GM12878 (cell line): Measurements from ENCODE around the gene CDKL4. TPM values are rescaled to one million over a fixed set of nuclear protein-coding genes. Genes with fewer than 3 reads are reported as not detected.

ENCODE experiments used
- ATAC-seq: fragments of 200-7000 bp; cut with Tn5 transposase; 3 replicates; pipeline ENCODE4 v1.9.1; 2020; ENCODE audit warnings: mild to moderate bottlenecking, moderate library complexity
- Bru-seq: library from RNA; stranded (reverse); fragments of 400-500 nt; gene quantifications from one replicate; lab custom pipeline; 2021; lab: Mats Ljungman, UMichigan
- BruChase-seq, 2 experiments: library from RNA; stranded (reverse); fragments of 400-500 nt; gene quantifications; one replicate each; lab custom pipeline; 2021; lab: Mats Ljungman, UMichigan
- BruUV-seq: library from RNA; stranded (reverse); fragments of 400-500 nt; replicated peaks from 2 replicates; lab custom pipeline; 2021; lab: Mats Ljungman, UMichigan
- CTCF ChIA-PET: fragments of 300-600 bp; sonication (Branson Sonifier 250); formaldehyde crosslinking; extraction: SDS; loops from one replicate; lab custom pipeline; 2021; ENCODE audit warnings: inconsistent platforms; lab: Yijun Ruan, JAX
- POLR2A ChIA-PET: fragments of 350-600 bp; formaldehyde crosslinking; extraction: SDS; loops from one replicate; lab custom pipeline; 2021; ENCODE audit warnings: inconsistent platforms; lab: Charles Lee
- RAD21 ChIA-PET: fragments of 300-600 bp; sonication (Branson Sonifier 250); formaldehyde crosslinking; loops from one replicate; lab custom pipeline; 2023; ENCODE audit warnings: antibody characterized with exemption; ENCODE audit not compliant: unreplicated experiment; lab: Charles Lee
- SMC1A ChIA-PET: fragments of 300-600 bp; sonication (Branson Sonifier 250); formaldehyde crosslinking; loops from one replicate; lab custom pipeline; 2023; ENCODE audit not compliant: unreplicated experiment, uncharacterized antibody; lab: Charles Lee
- DNase-seq: peaks from one replicate; pipeline ENCODE4 v3.0.0-alpha.2; 2011; ENCODE audit warnings: low read depth, low spot score
- FAIRE-seq: peaks from 3 replicates; lab custom pipeline; 2011; peaks lifted over from hg19 to GRCh38; lab: Jason Lieb, UNC
- H2AFZ ChIP-seq: 2 replicates; pipeline ENCODE4 v1.6.0; 2011; ENCODE audit warnings: low read depth, low read length, control low read depth; ENCODE audit not compliant: control insufficient read depth
- H3K27ac ChIP-seq: 2 replicates; pipeline ENCODE4 v1.5.1; 2011; ENCODE audit warnings: control low read depth; ENCODE audit not compliant: control insufficient read depth, insufficient read depth
- H3K27me3 ChIP-seq, 2 experiments: replicated peaks in 1 of 2; 2 replicates each; pipeline versions ENCODE4 v1.6.0 to v1.6.1; 2011; ENCODE audit warnings: low read length in 1 of 2; ENCODE audit not compliant: control insufficient read depth in 2 of 2, insufficient read depth in 2 of 2
- H3K36me3 ChIP-seq, 2 experiments: 2 replicates each; pipeline ENCODE4 v1.5.1; 2011; ENCODE audit warnings: low read length in 1 of 2; ENCODE audit not compliant: control insufficient read depth in 2 of 2, insufficient read depth in 2 of 2
- H3K4me1 ChIP-seq: 2 replicates; pipeline ENCODE4 v1.6.1; 2011; ENCODE audit warnings: mild to moderate bottlenecking, low read length, moderate library complexity, mixed read lengths; ENCODE audit not compliant: control insufficient read depth, insufficient read depth
- H3K4me2 ChIP-seq: 2 replicates; pipeline ENCODE4 v1.6.0; 2011; ENCODE audit warnings: control low read depth; ENCODE audit not compliant: control insufficient read depth, insufficient read depth
- H3K4me3 ChIP-seq: fragments of 200-600 bp; sonication (generic); 2 replicates; pipeline ENCODE4 v1.5.1; 2016
- H3K79me2 ChIP-seq: 2 replicates; pipeline ENCODE4 v1.6.0; 2011; ENCODE audit warnings: low read length; ENCODE audit not compliant: control insufficient read depth, insufficient read depth
- H3K9ac ChIP-seq: 2 replicates; pipeline ENCODE4 v1.8.0; 2011; ENCODE audit warnings: low read length, control low read depth, mixed read lengths; ENCODE audit not compliant: control insufficient read depth, insufficient read depth
- H3K9me3 ChIP-seq: replicated peaks from 3 replicates; pipeline ENCODE4 v1.5.1; 2011; ENCODE audit warnings: mild to moderate bottlenecking, low read length; ENCODE audit not compliant: control insufficient read depth, insufficient read depth
- H4K20me1 ChIP-seq: 2 replicates; pipeline ENCODE4 v1.6.0; 2011; ENCODE audit not compliant: control insufficient read depth, insufficient read depth
- CEBPB ChIP-seq, 2 experiments: fragments of 150-350 bp in 1 of 2; IDR thresholded peaks; 2 replicates each; pipeline ENCODE4 v1.6.1; 2012 to 2014; ENCODE audit warnings: low read depth in 2 of 2, low read length in 2 of 2, borderline replicate concordance in 1 of 2, inconsistent platforms in 1 of 2
- CHD1 ChIP-seq: IDR thresholded peaks from 2 replicates; pipeline ENCODE4 v1.6.1; 2012; ENCODE audit warnings: low read depth, low read length, improper control_type of control experiment
- FOXM1 ChIP-seq: IDR thresholded peaks from 2 replicates; pipeline ENCODE4 v1.6.1; 2012; ENCODE audit warnings: low read depth, mild to moderate bottlenecking, inconsistent platforms, low read length, moderate library complexity
- GATAD2B ChIP-seq: fragments of 450-650 bp; conservative IDR thresholded peaks from 2 replicates; pipeline ENCODE4 v1.6.1; 2017; ENCODE audit warnings: low read depth, mild to moderate bottlenecking, moderate library complexity
- IRF4 ChIP-seq: IDR thresholded peaks from 2 replicates; pipeline ENCODE4 v1.6.1; 2011; ENCODE audit warnings: low read depth, low read length
- MTA2 ChIP-seq: fragments of 450-650 bp; IDR thresholded peaks from 2 replicates; pipeline ENCODE4 v1.6.1; 2016; ENCODE audit warnings: low read depth, mild to moderate bottlenecking, moderate library complexity
- MYB ChIP-seq: fragments of 150-350 bp; IDR thresholded peaks from 2 replicates; pipeline ENCODE4 v1.6.1; 2014; ENCODE audit warnings: mild to moderate bottlenecking, low read depth, low read length, borderline replicate concordance
- RAD51 ChIP-seq: fragments of 450-650 bp; IDR thresholded peaks from 2 replicates; pipeline ENCODE4 v1.6.1; 2016; ENCODE audit warnings: moderate library complexity, mild to moderate bottlenecking, inconsistent platforms
- SPI1 ChIP-seq: IDR thresholded peaks from 2 replicates; pipeline ENCODE4 v1.6.1; 2011; ENCODE audit warnings: low read depth, mild to moderate bottlenecking, low read length, moderate library complexity, borderline replicate concordance; ENCODE audit not compliant: insufficient read depth
- TAF1 ChIP-seq: IDR thresholded peaks from 2 replicates; pipeline ENCODE4 v1.6.1; 2011; ENCODE audit warnings: mild to moderate bottlenecking, low read depth, low read length, borderline replicate concordance
- ZNF622 ChIP-seq: fragments of 450-650 bp; IDR thresholded peaks from 2 replicates; pipeline ENCODE4 v1.6.1; 2017; ENCODE audit warnings: mild to moderate bottlenecking, inconsistent platforms
- WGBS: methylation state at CpG from one replicate; pipeline ENCODE4 v1.1.6; 2016; ENCODE audit warnings: low lambda C conversion rate; ENCODE audit not compliant: insufficient replicate concordance, insufficient coverage; ENCODE audit errors: missing lambda C conversion rate; 5-methylcytosine and 5-hydroxymethylcytosine counted together
- in situ Hi-C: fragments of 300-500 bp; cut with MboI; formaldehyde crosslinking; loops from 9 replicates; pipeline ENCODE4 v1.14.3; 2018; ENCODE audit warnings: mixed read lengths
- intact Hi-C: fragments of 100-400 bp; cut with micrococcal nuclease; formaldehyde crosslinking; loops from one replicate; pipeline ENCODE4 v1.14.2; 2022; ENCODE audit not compliant: unreplicated experiment
- long read RNA-seq, 2 experiments: library from polyadenylated mRNA; unstranded; transcript quantifications; one replicate each; pipeline ENCODE4 v2.0.0, GENCODE V29; 2019 to 2020
- polyA minus RNA-seq, 3 experiments: library from RNA; depleted of rRNA, polyadenylated mRNA; stranded (reverse); fragments of >200 nt; gene quantifications; 2 replicates each; pipeline ENCODE4 v1.2.3, GENCODE V29; 2011
- polyA plus RNA-seq, 11 experiments: library from polyadenylated mRNA; depleted of rRNA in 4 of 11; unstranded in 6 of 11; stranded (reverse) in 5 of 11; fragments of >200 nt; fragmentation: Nextera tagmentation in 4 of 11; fragmentation: Illumina TruSeq in 1 of 11; extraction: Ambion mirVana in 4 of 11; extraction: Trizol in 1 of 11; gene quantifications; 1 replicate in 1 of 11; 2 replicates in 10 of 11; pipeline versions ENCODE4 v1.2.1 to v1.2.3, GENCODE V29; 2011 to 2016; ENCODE audit warnings: inconsistent platforms in 2 of 11, missing spikeins in 2 of 11, low read depth in 1 of 11
- total RNA-seq, 4 experiments: library from RNA; depleted of rRNA in 3 of 4; stranded (reverse); fragments of >200 nt in 3 of 4; fragmentation: Illumina TruSeq in 1 of 4; extraction: Trizol in 1 of 4; gene quantifications; 2 replicates each; pipeline versions ENCODE4 v1.2.1 to v1.2.3, GENCODE V29; 2013 to 2021
- TF ChIP-seq, protein P1 (sequence below): IDR thresholded peaks from 2 replicates; pipeline ENCODE4 v1.6.1; 2011; ENCODE audit warnings: mild to moderate bottlenecking, low read depth, low read length, moderate library complexity; ENCODE audit not compliant: insufficient replicate concordance
- TF ChIP-seq, protein P2 (sequence below): IDR thresholded peaks from 2 replicates; pipeline ENCODE4 v1.6.1; 2012; ENCODE audit warnings: mild to moderate bottlenecking, low read depth, low read length
- TF ChIP-seq, protein P3 (sequence below): IDR thresholded peaks from 2 replicates; pipeline ENCODE4 v1.6.1; 2011; ENCODE audit warnings: borderline replicate concordance, low read depth, mild to moderate bottlenecking, moderate library complexity, low read length; ENCODE audit not compliant: insufficient read depth, poor library complexity, severe bottlenecking

CDKL4 gene
- 0.50 TPM in 1 of 2 replicates, not detected in the other for total RNA-seq (2013; cell fraction: nucleolus; rRNA removed)
- total RNA-seq (2014; rRNA removed) (not detected in 2 replicates), total RNA-seq (2014; rRNA removed; fragmentation: Illumina TruSeq; extraction: Trizol) (not detected in 2 replicates), total RNA-seq (2021) (not detected in 2 replicates), polyA plus RNA-seq (2011; rRNA removed) (not detected in 2 replicates), polyA plus RNA-seq (2014; fragmentation: Illumina TruSeq; extraction: Trizol) (not detected in 2 replicates), polyA plus RNA-seq (2014; fragmentation: Nextera tagmentation; extraction: Ambion mirVana) (not detected), polyA plus RNA-seq (2014; rRNA removed) (not detected in 2 replicates), polyA plus RNA-seq (2016; fragmentation: Nextera tagmentation; extraction: Ambion mirVana) (not detected), polyA minus RNA-seq (2011; rRNA and poly(A)+ RNA removed) (0.10 TPM in 1 of 2 replicates, not detected in the other), Bru-seq, nascent RNA (percentile 24 among the genes with signal in this experiment), BruChase-seq, experiment 1, labeled RNA remaining after a 6-hour chase (percentile 31 among the genes with signal in this experiment), BruChase-seq, experiment 2, labeled RNA remaining after a 2-hour chase (percentile 33 among the genes with signal in this experiment)
- polyA plus RNA-seq (2011; ENCODE audit: low read depth), result not detected
- polyA plus RNA-seq (2011; cell fraction: cytosol; rRNA removed), result not detected in 2 replicates
- polyA plus RNA-seq (2011; cell fraction: nucleus; rRNA removed), result not detected in 2 replicates
- polyA plus RNA-seq (2012), result not detected in 2 replicates
- polyA minus RNA-seq (2011; cell fraction: cytosol; rRNA and poly(A)+ RNA removed), result not detected in 2 replicates
- polyA minus RNA-seq (2011; cell fraction: nucleus; rRNA and poly(A)+ RNA removed), result not detected in 2 replicates
- long read RNA-seq, experiment 1, result 0 reads
- long read RNA-seq, experiment 2, result 0 reads

GRCh38 chr2:39243469-39244123, at the start of gene CDKL4:
TSS of gene CDKL4 (minus strand) at chr2:39243970.
- Histone ChIP-seq H3K27me3 (no peaks in the 10 kb centered on the region), H3K4me3 (no peak within 1 kb of the TSS; the same call in 1 of the 2 replicates), H4K20me1 (no peaks in the 10 kb centered on the region), H2AFZ (peak within 1 kb of the TSS; percentile 29), H3K4me2 (peak within 1 kb of the TSS; percentile 68; the same call in 1 of the 2 replicates), H3K4me1 (no peaks in the 10 kb centered on the region), H3K79me2 (no peaks in the 10 kb centered on the region), H3K27ac (no peak within 1 kb of the TSS), H3K9ac (no peak within 1 kb of the TSS), H3K36me3 (no peaks in the 10 kb centered on the region), H3K9me3 (no peaks in the 10 kb centered on the region)
- CTCF ChIA-PET, result no interaction called here
- BruUV-seq, result no TSS peak
- no peak for DNase-seq
- 41% methylated on average over 52 of the region's 58 CpGs for WGBS
- in situ Hi-C loops, result no loop called here
- RAD21 ChIA-PET, result no interaction called here
- POLR2A ChIA-PET, result no interaction called here
- ATAC-seq, result no peak
- FAIRE-seq, result no peak
- intact Hi-C loops, result no loop called here
- SMC1A ChIA-PET, result no interaction called here
- TF ChIP-seq CHD1 (no peak), MYB (no peak), MTA2 (no peak), ZNF622 (no peak), SPI1 (no peak), IRF4 (no peak), FOXM1 (no peak), CEBPB (IDR thresholded peaks at IDR 0.05; ENCODE audit: borderline replicate concordance in 1 of 2, low read depth in 2 of 2, low read length in 2 of 2) (no peak), RAD51 (no peak), GATAD2B (no peak), TAF1 (no peak)
- TF ChIP-seq, protein P1, sequence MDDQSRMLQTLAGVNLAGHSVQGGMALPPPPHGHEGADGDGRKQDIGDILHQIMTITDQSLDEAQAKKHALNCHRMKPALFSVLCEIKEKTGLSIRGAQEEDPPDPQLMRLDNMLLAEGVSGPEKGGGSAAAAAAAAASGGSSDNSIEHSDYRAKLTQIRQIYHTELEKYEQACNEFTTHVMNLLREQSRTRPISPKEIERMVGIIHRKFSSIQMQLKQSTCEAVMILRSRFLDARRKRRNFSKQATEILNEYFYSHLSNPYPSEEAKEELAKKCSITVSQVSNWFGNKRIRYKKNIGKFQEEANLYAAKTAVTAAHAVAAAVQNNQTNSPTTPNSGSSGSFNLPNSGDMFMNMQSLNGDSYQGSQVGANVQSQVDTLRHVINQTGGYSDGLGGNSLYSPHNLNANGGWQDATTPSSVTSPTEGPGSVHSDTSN, result no peak
- TF ChIP-seq, protein P2, sequence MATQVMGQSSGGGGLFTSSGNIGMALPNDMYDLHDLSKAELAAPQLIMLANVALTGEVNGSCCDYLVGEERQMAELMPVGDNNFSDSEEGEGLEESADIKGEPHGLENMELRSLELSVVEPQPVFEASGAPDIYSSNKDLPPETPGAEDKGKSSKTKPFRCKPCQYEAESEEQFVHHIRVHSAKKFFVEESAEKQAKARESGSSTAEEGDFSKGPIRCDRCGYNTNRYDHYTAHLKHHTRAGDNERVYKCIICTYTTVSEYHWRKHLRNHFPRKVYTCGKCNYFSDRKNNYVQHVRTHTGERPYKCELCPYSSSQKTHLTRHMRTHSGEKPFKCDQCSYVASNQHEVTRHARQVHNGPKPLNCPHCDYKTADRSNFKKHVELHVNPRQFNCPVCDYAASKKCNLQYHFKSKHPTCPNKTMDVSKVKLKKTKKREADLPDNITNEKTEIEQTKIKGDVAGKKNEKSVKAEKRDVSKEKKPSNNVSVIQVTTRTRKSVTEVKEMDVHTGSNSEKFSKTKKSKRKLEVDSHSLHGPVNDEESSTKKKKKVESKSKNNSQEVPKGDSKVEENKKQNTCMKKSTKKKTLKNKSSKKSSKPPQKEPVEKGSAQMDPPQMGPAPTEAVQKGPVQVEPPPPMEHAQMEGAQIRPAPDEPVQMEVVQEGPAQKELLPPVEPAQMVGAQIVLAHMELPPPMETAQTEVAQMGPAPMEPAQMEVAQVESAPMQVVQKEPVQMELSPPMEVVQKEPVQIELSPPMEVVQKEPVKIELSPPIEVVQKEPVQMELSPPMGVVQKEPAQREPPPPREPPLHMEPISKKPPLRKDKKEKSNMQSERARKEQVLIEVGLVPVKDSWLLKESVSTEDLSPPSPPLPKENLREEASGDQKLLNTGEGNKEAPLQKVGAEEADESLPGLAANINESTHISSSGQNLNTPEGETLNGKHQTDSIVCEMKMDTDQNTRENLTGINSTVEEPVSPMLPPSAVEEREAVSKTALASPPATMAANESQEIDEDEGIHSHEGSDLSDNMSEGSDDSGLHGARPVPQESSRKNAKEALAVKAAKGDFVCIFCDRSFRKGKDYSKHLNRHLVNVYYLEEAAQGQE, result no peak
- TF ChIP-seq, protein P3, sequence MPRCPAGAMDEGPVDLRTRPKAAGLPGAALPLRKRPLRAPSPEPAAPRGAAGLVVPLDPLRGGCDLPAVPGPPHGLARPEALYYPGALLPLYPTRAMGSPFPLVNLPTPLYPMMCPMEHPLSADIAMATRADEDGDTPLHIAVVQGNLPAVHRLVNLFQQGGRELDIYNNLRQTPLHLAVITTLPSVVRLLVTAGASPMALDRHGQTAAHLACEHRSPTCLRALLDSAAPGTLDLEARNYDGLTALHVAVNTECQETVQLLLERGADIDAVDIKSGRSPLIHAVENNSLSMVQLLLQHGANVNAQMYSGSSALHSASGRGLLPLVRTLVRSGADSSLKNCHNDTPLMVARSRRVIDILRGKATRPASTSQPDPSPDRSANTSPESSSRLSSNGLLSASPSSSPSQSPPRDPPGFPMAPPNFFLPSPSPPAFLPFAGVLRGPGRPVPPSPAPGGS, result no peak
